OCI-M2 (cell line): ENCODE measurements around the gene PAFAH2.

Source experiments
- DNase-seq: peaks from one replicate; lab custom pipeline; 2025; ENCODE audit not compliant: unreplicated experiment; lab: John Stamatoyannopoulos, UW

The PAFAH2 gene

GRCh38 chr1:25997828-25998761, at the start of gene PAFAH2:
Gene PAFAH2, minus strand, starts transcription at chr1:25998063. Its CDS starts 7,247 bp downstream, at chr1:25990816.
- peak; percentile 90 for DNase-seq

DNA sequence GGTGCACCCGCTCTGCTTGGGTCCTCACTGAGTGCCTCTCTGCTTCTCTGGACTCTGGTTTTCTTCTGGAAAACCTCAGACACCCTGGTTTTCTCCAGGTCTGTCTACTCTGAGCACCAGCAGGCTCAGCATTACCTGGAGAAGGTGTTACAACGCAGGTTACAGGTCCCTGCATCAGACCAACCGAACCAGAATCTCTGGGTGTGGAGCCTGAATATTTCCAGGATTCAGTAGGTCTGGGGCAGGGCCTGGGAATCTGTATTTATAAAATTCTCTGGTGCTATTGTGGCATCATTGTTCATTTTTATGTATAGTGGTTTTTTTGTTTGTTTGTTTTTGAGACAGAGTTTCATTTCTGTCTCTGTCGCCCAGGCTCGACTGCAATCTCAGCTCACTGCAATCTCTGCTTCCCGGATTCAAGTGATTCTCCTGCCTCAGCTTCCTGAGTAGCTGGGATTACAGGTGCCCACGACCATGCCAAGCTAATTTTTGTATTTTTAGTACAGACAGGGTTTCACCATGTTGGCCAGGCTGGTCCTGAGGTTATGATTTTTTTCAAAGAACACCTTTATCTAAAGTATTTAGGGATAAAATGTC, 49.5 kb upstream of the PAFAH2 start:
- no peak for DNase-seq

GRCh38 chr1:26046246-26047095, 48.6 kb upstream of the PAFAH2 start:
- DNase-seq = no peak

GRCh38 chr1:26045722-26046245, 47.9 kb upstream of the PAFAH2 start, which contains the start of gene SLC30A2:
Gene SLC30A2, minus strand, starts transcription at chr1:26046118. Its CDS starts 222 bp downstream, at chr1:26045896.
- no peak for DNase-seq

DNA sequence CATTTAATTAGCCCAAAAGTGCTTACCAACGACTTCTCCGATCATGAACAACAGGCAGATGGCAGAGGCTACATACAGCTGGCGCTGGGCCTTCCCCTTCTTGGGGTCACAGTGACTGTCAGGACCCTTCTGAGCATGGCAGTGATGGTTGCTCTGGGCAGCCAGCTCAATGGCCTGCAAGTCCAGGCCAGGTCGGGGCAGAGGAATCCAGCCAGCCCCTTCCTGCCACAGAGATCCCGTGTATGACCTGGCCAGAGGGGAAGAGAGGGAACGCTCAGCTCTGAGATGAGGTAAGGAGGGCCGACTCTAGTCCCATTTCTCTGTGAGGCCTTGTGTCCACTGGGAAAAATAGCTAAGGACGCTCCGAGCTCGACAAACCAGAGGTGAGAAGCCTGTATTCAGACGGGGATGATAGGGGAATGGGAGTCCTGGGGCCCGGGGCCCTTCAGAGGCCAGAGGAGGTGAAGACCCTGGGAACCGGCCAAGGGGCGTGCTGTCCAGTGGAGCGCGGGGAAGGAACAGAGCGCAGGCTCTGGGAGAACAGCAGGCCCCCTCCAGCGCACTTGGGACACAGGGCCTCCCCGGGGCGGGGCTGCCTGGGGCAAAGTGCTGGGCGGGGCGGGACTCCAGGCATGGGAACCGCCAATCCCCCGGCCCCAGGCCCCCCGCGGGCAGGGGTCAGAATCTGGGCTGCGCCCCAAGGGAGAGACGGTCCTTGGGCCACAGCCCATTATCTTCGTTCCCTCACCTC, 47.3 kb upstream of the PAFAH2 start:
- DNase-seq = no peak

GRCh38 chr1:26044414-26044813, 46.6 kb upstream of the PAFAH2 start:
- no peak for DNase-seq

- DNase-seq = no peak
Measured at GRCh38 chr1:26043765-26044164, 45.9 kb upstream of the PAFAH2 start.

DNA sequence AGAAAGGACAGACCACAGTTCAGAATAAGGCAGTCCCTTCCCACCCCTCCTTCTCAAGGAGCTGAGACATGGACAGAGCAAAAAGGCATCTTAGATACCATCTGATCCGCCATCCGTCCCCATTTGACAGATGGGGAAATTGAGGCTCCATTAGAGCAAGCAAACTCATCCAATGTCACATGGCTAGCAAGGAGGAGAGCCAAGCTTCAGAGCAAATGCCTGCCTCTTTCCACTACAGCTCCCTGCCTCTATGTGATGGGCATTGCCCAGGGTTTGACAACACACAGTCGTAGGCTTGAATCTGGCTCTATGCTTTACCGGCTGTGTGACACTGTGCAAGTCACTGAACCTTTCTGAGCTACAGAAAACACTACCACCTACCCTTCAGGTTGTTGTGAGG, 44.1 kb upstream of the PAFAH2 start:
- DNase-seq = no peak

- no peak for DNase-seq
Measured at GRCh38 chr1:26041401-26041800, 43.5 kb upstream of the PAFAH2 start.

- DNase-seq = no peak
Measured at GRCh38 chr1:26038904-26039303, 41.0 kb upstream of the PAFAH2 start.

DNA sequence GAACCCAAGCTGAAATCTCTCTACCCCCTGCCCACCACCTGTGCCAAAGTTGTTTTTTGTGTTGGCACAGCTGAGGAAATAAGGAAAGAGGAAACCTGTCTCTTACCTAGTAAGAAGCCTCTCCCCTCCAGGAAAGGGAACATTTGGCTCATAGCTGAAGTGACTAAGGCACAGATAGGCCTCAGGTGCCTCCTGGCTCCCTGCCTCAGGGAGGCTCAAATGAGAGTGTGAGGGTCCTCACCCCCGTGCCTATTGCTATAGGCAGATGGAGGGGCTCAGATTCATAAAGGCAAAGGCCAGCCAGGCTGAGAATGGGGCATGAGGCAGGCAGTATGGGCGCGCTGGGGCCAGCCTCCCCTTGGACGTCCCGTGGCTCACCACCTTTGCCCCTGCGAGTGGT, 40.6 kb upstream of the PAFAH2 start:
- DNase-seq = no peak

GRCh38 chr1:26037904-26038303, 40.0 kb upstream of the PAFAH2 start:
- no peak for DNase-seq

DNA sequence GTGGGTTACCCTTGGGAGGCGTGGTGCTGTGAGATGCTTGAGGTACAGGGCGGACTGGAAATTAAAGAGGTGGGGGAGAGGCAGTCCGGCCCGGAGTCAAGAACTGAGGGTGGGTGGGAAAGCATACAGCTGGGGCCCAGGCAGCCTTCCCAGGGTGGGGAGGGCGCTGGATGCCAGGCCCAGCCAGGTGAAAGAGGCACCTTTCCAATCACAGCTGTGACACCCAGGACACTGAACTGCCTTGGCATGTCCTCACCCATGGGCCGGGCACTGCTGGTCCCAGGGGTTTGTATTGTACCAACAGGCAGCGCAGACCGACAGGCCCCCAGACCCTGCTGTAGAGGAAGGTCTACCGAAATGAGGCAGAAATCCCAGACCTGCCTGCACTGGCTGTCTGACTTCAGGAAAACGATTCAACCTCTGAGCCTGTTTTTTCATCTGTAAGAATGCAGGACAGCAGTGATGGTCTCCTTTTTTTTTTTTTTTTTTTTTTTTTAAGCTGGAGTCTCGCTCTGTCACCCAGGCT, 39.0 kb upstream of the PAFAH2 start:
- no peak for DNase-seq

DNA sequence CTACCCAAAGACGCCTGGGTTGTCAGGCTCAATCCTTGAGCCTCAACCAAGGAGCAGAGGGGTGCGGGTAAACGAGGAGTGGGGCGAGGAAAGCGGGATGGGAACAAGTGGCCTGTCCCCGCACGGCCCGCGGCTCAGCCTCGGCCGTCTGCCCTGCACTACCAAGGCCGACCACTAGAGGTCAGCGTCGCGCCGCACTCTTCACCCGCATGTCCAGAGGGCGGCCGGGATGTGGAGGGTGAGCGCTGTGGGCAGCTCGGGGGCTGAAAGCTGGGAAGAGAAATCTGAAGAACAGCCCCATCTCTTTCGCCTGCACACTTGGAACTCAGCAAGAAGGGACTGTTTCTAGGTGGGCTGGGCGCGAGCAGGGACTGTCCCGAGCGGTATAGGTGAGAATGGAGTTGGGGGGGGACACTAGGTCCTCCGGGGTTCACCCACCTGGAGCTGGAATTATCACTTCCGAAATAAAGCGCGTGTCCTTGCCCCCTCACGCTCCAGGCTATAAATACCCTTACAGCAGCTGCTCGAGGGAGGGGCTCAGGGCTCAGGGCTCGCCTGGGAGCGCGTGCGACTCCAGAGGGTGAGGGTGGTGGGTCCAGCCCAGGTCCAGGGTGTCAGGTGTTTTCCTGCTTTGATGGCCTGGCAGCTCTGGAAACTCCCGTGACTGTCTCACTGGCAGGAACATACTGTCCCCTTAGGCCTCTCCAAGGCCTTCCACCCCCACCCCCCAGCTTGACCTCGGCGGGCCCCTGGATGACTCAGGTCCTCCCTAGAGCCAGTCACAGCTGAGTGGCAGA, 38.3 kb upstream of the PAFAH2 start:
- peak; percentile 29 for DNase-seq

DNA sequence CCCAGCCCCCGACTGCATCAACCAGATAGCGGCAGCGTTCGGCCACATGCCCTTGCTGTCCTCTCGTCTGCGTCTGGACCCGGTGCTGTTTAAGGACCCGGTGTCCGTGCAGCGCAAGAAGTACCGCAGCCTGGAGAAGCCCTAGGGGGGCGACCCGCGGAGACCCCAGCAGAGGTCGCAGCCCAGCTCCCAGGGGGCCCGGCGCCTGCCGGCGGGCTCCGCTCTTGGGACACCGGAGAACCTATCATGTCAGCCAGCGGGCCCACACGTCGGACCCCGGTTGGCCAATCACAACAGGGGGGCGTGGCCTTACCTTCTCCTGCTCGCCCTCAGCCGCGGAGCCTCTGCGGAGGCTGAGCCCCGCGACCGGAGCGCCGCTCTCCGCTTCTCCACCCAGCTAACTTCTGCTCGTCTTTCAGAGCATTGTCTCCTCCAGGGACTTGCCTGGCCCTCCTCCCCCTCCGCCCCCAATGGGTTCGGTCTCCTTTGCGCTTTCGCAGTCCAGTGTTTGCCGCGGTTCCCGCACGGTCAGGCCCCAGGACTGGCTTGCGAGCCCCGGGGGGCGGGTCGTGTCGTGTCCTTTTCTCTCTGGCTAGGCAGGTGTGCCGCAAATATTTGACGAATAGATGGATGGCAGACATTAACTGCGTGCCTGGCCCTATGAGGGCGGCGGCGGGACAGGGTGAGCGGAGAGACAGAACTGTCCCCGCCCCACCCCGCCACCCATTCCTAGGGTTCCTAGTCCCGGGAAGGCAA, 37.5 kb upstream of the PAFAH2 start:
- peak; percentile 79 for DNase-seq

DNA sequence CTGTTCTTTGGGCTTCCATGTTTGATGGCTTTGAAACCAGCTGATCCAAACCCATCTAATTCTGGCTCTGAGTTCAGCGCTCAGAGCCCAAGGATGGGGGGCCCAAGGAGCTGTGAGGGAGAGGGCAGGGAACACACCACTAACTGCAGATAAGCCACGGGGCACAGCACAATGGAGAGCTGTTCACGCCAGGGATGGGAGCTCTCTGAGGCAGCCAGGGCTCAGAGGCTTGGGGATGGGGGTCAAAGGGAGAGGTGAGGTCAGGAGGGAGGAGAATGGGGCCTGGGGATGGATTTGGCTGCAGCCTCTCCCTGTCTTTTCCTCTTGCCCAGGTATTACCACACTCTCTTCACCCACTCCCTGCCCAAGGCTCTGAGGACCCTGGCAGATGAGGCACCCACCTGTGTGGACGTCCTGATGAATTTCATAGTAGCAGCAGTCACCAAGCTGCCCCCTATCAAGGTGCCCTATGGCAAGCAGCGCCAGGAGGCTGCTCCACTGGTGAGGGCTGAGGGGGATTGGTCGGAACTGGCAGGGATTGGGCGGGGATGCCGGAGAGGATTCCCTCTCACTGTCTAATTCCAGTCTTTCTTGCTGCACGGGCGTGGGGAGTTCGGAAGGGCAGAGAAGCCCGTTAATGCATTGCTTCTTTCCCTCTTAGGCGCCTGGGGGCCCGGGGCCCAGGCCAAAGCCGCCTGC, 36.8 kb upstream of the PAFAH2 start:
- no peak for DNase-seq

- no peak for DNase-seq
Measured at GRCh38 chr1:26032656-26033357, 34.9 kb upstream of the PAFAH2 start.
